HG03060 (cell line): ENCODE data around the gene CYBRD1.
"Not testable (repeated sequence)": the region's sequence is repeated elsewhere in the genome, so short reads cannot be mapped to it uniquely, and the experiment has no call there.

Experiments used
- ATAC-seq: cut with Tn5 transposase; IDR thresholded peaks from one replicate; pipeline ENCODE4 v1.9.1; 2021; ENCODE audit warnings: low read depth, moderate number of reproducible peaks; ENCODE audit not compliant: unreplicated experiment

CYBRD1 gene, protein sequence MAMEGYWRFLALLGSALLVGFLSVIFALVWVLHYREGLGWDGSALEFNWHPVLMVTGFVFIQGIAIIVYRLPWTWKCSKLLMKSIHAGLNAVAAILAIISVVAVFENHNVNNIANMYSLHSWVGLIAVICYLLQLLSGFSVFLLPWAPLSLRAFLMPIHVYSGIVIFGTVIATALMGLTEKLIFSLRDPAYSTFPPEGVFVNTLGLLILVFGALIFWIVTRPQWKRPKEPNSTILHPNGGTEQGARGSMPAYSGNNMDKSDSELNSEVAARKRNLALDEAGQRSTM

DNA sequence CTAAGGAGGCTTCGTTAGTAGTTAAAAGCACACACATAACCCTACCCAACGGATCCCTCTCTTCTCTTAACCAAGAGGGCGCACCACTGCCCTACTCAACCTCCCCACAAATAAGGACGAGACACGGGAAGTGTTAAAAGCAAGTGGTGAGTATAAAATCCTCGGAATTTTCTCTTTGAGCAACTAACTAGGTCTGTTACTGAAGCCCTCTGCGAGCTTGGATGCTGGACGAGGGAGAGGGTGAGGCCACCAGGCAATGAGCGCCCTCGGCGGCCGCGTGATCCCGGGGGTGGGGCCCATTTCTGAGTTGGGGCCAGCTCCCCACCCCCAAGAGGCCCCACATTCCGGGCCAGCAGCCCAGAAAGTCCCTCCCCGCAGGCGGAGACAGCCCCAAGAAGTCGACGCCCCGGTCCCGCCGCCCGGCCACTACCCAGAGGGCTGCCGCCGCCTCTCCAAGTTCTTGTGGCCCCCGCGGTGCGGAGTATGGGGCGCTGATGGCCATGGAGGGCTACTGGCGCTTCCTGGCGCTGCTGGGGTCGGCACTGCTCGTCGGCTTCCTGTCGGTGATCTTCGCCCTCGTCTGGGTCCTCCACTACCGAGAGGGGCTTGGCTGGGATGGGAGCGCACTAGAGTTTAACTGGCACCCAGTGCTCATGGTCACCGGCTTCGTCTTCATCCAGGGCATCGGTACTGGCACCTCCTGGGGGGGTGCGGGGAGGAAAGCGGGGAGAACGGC is at the start of gene CYBRD1:
CYBRD1 (plus strand) TSS at position 423 of the 736 bp plus-strand sequence; CDS start at position 495, 72 bp downstream.
- no peak for ATAC-seq

DNA sequence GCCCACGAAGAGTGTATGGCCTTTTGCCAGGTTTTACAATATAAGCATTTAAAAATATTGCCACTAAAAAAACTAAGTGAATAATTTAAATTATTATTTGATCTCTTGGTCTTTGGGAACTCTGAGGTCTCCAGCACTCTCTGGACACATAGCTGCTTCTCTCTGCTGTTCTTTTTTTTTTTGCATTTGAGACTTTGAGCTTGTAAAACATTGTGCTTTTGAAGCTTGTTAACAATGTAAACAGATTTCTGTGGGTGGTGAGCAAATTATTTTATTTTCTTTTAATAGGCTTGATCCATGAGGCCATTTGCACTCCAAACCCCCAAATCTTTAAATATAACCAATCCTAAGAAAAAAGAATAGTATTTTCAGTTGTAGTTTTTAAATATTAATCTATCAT is 46.3 kb upstream of the CYBRD1 start:
- ATAC-seq = no peak

DNA sequence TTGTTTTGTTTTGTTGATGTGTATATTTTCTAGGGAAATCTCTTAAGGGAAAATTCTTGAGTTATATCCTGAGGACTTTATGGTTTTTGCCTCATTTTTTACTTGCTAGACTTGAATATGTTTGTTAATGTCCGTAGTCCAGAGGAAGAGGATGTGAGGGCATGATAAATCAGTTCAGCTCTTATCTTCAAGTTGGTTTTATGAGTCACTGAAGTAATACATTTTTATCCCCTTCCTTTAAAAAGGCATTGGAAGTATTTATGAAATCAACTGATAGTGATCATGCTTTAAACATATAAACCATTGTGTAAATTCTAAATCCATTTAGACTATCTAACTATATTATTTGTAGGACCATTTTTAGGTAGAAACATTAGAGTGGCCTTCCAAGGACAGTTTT is 43.9 kb upstream of the CYBRD1 start:
- ATAC-seq = no peak

DNA sequence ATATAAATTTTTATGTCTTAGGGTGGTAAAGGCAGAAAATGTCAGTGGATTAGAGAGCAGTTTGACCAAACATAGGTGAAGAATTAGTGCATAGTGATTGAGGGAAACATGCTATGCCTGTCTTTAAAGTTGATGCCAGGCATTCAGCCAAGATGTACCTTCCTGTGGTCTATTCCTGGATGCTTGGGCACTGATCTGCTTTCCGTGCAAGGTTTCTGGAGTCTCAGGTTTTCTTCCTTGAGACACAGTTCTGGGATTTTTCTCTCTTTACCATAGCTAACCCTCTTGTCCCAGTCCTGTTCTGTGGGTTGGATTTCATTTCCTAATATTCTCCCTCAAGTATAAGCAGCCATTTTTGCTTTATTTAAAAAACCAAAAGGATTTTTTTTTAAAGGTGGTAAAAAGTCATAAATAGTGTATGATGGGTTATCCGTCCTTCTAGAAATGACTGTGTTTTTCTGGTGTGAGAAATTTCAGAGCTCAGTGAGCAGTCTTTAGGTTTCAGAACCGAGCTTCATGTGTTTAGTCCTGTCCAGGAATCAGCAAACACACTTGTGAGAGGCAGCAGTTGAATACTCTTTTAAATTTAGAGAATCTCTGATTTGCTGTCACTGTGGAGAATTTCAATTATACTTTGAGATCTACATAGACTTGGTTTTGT is 43.0 kb upstream of the CYBRD1 start:
- ATAC-seq = no peak

DNA sequence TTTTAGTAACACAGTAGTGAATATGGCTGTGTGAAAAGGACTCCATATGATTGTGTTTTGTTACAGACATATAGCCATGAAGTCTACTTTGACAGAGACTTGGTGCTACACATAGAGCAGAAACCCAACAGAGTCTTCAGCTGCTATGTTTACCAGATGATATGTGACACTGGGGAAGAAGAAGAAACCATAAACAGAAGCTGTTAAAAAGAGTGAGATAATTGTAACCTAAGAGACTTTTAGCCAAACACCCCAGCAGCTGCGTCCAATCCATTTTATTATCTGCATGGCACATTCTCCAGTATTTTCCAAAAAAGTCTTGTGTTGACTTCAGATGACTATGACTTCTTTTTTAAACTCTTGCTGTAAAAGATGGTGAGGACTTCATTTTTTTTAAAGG is 41.4 kb upstream of the CYBRD1 start:
- ATAC-seq = no peak

DNA sequence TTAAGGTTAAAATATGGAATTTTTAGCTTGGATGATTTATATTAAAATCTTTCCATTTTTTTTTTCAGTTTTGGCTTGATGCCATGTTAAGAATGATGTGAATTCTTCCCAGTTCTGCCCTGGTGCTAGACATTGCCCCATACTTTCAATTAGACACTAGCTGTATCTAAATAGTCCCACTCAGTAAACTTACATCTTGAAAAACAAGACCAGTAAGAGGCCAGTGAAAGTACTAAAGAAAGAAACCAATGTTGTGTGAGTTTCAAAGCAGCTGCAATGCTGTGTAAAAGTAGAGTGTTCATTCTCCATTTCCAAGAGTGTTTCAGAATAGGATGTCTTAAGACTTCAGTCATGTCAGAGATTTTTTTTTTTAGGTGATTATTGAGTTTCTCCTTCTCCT is 40.0 kb upstream of the CYBRD1 start:
- ATAC-seq = no peak

DNA sequence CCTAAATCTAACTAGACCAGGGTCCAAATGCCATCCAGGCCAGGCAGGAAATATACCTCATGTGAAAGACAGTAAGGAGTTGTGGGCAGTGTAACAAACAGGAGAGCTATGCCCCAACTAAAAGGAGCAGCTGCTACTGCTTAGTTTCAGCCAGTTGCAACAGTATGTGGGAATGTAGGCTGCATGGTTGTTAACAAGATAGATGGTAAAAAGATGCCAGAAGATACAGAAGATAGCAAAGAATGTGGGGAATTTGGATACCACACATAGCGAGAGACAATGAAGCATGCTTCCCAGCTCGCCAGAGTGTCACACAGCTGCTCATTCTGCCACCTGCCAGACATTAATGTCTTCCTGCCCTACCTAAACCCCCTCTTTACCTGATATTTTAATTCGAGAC is 39.4 kb upstream of the CYBRD1 start:
- no peak for ATAC-seq

DNA sequence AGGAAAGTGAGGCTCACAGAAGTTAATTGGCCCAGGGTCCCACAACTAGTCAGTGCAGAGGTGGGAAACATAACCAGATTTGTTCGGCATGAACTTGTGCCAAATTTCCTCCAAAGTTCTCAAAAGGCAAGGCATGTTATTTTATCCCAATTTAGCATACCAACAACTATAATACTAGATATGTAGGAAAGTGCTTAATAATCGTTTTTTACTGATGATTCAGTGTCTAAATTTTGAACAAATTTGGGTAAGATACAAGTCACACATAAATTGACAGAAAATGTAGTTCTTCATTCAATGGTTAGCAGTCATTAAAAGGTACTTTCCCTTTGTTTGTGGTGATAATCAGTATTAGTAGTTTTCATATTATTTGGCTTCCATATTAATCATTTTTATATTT is 38.5 kb upstream of the CYBRD1 start:
- ATAC-seq = no peak

DNA sequence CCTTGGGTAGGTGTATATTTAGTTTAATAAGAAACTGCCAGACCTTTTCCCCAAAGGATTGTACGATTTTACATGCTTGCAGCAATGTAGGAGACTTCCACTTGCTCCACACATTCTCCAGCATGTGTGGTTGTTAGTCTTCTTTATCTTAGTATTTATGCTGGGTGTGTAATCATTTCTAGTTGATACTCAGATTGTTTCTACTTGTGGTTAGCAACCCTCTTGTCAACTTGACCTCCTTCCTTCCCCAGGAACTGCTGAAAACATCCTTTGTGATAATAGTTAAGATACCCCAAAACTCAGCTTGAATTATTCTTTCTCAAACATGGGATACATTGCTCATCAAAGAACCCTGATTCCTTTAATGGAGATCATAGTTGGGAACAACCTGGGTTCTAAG is 37.2 kb upstream of the CYBRD1 start:
- ATAC-seq = no peak

DNA sequence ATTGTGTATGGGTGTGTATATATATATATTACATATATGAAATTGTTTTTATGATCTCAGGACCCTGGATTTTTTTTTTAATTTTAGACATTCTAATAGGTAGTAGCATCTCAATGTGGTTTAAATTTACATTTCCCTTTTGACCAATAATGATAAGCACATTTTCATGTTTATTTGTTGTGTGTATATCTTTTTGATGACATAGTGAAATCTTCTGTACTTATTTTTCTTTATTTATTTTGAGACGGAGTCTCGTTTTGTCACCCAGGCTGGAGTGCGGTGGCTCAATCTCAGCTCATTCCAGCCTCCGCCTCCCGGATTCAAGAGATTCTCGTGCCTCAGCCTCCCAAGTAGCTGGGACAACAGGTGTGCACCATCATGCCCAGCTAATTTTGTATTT is 35.1 kb upstream of the CYBRD1 start:
- ATAC-seq = no peak

DNA sequence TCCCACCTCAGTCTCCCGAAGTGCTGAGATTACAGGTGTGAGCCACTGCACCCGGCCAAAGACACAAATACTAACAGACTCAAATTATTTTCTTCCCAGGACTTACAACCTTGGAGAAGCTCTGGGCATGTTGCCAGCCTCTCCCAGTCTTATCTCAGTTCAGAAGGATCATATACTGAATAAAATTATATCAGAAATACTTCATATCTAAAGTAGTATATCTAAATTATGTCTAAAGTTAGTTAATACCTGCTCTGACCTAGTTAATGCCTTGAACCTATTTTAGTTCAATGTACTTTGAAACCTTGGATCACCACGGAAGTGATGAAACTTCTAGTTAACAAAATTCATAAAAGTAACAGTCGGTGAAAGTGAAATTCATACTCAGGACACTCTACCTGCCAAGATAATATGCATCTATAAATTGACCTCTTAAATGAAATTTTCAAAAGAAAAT is 34.4 kb upstream of the CYBRD1 start:
- ATAC-seq = no peak

DNA sequence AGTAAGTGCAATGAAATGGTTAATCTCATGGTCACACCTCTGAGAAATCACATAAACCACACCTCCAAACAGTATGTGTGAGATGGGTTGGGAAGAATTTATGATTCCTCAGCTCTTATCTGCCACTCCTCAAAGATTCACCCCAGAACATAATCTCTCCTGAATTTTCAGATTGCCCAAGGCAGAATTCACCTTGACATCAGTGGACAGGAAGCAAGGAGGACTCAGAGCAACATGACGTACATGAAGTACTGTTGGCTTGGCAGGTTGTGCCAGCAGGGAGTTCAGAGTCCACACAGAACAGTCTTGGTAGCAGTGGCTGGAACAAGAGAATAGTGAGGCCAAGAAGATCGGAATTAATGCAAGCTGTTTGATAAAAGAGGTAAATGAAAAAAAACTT is 31.7 kb upstream of the CYBRD1 start:
- ATAC-seq = no peak

DNA sequence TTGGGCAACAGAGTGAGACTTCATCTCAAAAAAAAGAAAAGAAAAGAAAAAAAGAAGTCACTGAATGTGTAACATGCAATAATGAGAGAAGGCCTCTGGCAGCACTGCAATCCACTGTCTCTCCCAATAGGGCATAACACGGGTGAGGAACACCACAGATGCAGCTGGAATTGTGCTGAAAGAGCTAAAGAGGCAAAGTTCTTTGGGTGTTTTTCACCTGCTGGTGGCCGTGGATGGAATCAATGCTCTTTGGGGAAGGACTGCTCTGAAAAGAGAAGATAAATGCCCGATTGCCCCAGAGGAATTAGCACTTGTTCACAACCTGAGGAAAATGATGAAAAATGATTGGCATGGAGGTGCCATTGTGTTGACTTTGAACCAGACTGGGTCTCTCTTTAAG is 31.0 kb upstream of the CYBRD1 start:
- ATAC-seq = no peak

DNA sequence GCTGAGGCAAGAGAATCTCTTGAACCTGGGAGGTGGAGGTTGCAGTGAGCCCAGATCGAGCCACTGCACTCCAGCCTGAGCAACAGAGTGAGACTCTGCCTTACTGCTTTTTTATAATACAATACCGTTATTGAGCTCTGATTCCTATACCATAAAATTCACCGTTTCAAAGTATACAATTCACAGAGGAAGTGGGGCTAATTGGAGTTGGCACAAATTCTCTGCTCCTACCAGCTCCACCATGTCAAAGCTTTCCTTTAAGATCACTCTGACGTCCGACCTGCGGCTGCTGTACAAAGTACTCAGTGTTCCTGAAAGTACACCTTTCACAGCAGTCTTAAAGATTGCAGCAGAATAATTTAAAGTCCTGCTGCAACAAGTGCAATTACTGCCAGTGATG is 29.6 kb upstream of the CYBRD1 start:
- ATAC-seq = no peak

DNA sequence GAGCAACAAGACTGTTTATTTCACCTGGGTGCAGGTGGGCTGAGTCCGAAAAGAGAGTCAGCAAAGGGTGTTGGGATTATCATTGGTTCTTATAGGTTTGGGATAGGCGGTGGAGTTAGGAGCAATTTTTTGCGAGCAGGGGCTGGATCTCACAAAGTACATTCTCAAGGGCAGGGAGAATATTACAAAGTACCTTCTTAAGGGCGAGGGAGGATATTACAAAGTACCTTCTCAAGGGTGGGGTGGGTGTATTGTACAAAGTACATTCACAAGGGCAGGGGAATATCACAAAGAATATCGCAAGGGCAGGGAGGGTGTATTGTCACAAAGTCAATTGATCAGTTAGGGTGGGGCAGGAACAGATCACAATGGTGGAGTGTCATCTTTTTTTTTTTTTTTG is 24.6 kb upstream of the CYBRD1 start:
- ATAC-seq = not testable (repeated sequence)

DNA sequence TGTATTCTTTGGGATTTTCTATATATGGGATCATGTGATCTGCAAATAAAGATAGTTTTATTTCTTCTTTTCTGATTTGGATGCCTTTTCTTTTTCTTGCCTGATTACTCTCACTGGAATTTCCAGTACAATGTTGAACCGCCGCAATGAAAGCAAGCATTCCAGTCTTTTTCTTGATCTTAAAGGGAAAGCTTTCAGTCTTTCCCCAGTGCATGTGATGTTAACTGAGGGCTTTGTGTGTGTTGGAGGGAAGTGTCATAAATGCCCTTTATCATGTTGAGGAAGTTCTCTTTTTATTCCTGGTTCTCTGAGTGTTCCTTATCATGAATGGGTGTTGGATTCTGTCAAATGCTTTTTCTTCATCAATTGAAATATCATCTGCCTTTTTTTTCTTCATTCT is 16.9 kb upstream of the CYBRD1 start:
- ATAC-seq = no peak

DNA sequence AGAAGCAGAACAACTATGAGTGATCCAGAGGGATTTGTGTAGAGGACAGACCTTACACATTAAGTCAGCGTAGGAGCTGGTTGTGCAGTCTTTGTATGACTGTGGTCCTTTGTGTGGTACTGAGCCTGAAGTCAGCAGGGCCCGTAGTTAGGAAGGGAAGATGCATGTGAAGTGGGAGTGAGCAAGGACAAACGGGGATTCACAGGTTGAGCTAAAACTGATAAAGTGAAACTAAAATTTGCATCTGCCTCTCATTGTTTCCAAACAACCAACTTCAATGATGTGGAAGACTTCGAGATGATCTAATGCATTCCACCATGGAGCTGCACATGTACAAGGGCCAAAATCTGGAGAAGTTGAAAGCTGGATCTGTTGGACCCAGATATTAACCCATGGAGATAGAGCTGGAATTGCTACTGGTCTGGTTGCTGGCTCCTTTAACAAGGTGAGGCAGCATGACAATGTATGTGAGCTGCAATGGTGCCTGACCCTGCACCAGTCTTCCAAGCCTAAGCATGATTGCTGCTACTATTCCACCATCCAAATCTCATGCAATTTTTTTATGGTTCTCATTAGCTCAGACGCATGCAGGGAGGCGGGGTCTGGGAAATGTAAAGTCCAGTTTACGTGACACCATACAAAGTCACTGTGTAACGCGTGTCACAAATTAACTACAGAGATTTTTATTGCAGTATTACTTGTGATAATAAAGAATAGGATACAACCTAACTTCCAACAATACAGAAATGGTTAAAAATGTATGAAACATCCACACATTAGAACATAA is 12.1 kb upstream of the CYBRD1 start:
- no peak for ATAC-seq

DNA sequence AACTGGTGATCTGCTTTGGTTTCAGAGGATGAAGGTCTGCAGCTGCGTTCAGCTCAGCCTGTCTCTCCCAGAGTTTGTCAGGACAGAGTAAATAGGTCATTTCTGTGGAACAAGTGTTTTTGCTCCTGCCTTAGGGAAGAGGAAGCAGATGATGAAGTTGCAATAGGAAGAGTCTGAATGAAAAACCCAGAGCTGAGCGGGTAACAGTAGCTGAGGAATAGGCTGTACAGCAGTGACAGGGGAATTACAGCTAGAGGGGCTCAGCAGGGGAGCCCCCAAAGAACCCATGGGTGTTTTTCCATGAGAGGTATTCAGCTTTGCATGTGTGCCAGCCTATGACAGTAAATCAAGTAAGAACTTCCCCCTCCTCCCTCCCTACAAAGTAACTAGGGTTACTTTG is 10.3 kb upstream of the CYBRD1 start:
- no peak for ATAC-seq

DNA sequence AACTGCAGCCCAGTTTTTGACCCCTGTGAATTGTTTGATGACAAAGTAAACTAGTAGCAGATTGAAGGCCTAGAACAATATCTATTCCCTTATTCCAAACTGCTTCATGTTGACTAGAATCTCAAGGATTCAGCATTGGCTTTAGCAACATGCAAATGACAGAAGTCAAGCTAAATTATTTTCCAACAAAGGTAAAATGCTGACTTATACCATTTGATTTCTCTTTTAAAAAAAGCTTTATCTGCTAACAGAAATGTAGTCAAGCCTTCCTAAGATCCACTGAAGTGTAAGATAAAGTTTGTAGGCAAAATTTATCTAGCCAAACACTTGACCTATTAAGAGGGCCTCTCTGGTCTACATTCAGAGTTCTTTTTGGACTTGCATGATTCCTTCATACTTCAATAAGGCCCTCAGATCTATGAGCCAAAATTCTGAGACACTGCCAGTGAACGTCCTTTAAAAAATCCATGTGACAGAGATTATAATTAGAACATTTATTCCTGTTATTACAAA is 9.5 kb upstream of the CYBRD1 start:
- ATAC-seq = no peak

DNA sequence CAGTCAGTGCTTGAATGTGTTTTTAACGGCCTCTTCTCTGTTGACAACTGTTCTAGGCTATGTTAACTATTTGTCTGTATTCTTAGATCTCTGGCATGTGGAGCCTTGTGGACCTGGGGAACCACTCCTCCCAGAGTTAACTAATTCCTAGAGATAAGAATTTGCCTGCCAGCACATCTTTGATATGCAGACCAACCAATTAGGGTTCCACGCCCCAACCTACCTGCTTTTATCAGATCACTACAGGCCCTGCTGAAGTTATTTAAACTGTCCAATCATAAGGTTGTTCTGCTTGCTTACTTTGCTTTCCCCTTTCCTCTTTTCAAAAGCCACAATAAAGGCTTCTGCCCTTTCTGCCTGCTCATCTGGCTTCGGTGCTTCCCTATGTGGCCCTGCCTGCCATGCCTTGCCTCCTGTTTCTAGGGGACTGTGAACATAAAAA is 8.5 kb upstream of the CYBRD1 start:
- no peak for ATAC-seq
